ENCODE data around the gene ALDH2.
"Not testable (repeated sequence)": the region's sequence is repeated elsewhere in the genome, so short reads cannot be mapped to it uniquely, and the experiment has no call there.

The ALDH2 gene

DNA sequence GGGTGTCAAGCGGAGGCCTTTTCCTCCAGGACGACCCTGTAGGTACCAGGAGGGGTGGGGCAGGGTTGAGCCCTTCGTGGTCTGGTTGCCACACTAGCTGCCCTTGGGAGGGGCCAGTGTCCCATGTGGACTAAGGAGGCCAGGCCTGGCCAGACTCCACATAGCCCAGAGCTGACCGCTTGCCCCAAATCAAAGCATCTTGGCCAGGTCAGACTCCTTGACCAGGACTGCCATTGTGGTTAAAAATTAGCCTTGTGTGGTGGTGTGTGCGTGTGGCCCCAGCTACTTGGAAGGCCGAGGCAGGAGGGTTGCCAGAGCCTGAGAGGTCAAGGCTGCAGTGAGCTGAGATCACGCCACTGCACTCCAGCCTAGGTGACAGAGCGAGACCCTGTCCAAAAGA is 24.8 kb downstream of the ALDH2 start:
- DNase-seq, result no peak

GRCh38 chr12:111792155-111792855 is 25.6 kb downstream of the ALDH2 start:
- no peak for DNase-seq

- no peak for DNase-seq
Observed at GRCh38 chr12:111792856-111793235, 26.1 kb downstream of the ALDH2 start.

DNA sequence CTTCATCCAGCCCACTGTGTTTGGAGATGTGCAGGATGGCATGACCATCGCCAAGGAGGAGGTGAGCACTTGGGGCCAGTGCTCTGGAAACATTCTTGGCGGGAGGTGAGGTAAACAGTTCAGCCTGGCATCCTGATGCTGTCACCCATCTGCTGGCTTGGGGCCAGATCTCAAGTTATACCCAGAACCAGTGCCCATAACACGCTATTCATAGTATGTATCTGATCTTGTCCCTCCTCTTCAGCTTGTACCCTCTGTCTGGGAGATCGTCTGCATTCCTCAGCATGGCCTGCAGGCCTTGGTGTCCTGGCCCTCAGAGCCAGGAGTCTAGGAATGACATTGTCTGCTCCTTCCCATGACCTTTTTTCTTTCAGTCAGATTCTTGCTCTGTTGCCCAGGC is 31.4 kb downstream of the ALDH2 start:
- DNase-seq, result no peak

GRCh38 chr12:111799758-111800157 is 33.0 kb downstream of the ALDH2 start:
- DNase-seq, result no peak

- DNase-seq, result no peak
Observed at GRCh38 chr12:111803038-111803626, 36.4 kb downstream of the ALDH2 start.

- DNase-seq, result no peak
Observed at GRCh38 chr12:111803851-111804250, 37.1 kb downstream of the ALDH2 start.

GRCh38 chr12:111806304-111806703 is 39.6 kb downstream of the ALDH2 start:
- peak; percentile 17 for DNase-seq

DNA sequence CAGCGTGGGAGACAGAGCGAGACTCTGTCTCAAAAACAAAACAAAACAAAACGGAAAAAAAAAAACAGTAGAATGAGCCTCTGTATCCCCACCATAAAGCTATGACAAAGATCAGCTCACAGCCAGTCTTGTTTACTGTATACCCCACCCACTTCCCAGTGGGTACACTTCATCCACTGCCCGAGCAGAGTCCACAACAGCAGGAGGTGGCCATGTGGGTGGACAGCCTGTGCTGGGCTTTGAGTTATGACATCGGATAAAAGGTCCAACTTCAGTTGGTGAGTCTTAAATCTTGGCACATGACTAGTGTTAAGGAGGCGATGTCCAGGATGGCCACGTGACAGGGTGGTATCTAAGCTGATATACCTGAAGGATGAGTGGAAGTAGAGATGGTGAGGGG is 40.5 kb downstream of the ALDH2 start:
- no peak for DNase-seq

- peak; percentile 84 for DNase-seq
Observed at GRCh38 chr12:111812881-111813741, 46.4 kb downstream of the ALDH2 start.

DNA sequence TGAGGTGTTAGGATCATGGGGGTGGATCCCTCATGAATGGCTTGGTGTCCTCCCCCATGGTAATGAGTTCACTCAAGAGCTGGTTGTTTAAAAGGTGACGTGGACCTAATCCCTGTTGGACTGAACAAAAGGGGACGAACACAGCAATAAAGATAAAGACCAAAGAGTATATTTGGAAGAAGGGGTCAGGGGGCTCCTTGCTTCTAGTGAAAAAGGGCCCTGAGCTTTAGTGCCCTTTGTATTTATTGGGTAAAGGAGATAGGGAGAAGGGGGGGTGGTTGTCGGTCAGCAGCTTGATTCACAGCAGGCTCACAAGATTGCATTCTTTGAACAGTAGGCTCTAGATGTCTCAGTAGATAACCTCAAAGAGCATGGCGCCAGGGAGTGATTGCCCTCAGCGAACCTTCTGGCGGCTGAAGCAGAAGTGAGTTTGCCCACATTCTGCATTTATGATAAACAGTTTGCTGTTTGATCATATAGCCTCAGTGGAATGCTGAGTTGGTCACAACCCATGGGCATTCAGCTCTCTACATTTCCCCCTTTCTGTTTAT is 49.4 kb downstream of the ALDH2 start:
- no peak for DNase-seq

GRCh38 chr12:111816898-111817297 is 50.2 kb downstream of the ALDH2 start:
- peak; percentile 53 for DNase-seq

DNA sequence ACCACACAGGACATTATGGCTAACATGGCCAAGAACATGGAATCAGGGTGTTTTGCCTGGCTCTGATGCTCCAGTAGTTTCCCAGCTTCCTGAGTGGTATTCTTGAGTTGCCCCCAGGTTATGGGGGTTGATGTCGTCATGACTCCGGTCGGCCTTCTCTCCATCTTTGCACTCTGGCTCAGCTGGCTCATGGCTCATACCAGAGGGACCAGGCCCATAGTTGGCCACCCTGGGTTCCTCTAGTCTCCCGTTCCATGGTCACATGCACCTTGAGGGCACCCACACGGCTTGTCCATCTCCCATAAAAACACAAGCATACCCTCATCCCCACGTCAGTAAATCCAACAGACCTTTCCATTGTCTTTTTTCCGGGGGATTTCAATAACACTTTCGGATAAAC is 51.6 kb downstream of the ALDH2 start:
- DNase-seq, result no peak

GRCh38 chr12:111819191-111820158 is 52.7 kb downstream of the ALDH2 start:
- DNase-seq, result no peak

DNA sequence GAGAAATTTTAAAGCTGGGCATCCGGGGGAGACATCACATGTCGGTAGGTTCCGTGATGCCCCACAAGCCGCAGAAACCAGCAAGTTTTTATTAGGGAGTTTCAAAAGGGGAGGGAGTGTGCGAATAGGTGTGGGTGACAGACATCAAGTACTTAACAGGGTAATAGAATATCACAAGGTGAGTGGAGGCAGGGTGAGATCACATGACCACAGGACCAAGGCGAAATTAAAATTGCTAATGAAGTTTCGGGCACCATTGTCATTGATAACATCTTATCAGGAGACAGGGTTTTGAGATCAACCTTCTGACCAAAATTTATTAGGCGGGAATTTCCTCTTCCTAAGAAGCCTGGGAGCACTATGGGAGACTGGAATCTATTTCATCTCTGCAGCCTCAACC is 54.1 kb downstream of the ALDH2 start:
- DNase-seq, result not testable (repeated sequence)

DNA sequence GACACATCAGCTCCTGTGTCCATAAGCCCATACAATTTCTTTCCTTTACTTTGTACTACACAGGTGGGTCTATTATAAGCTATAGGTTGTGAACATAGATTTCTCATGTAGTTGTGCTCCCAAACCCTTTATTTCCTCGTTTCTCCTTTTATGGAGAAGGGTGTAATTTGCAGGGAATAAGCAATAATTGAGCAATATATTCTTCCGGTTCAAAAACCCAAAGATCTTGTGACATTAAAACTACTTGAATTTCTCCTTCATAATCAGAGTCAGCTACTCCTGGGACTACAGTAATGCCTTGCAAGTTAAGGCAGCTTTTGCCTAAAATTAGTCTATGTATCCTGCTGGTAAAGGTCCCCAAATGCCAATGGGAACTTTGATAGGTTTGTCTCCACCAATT is 56.2 kb downstream of the ALDH2 start:
- DNase-seq, result no peak

- no peak for DNase-seq
Observed at GRCh38 chr12:111823891-111824290, 57.2 kb downstream of the ALDH2 start.

DNA sequence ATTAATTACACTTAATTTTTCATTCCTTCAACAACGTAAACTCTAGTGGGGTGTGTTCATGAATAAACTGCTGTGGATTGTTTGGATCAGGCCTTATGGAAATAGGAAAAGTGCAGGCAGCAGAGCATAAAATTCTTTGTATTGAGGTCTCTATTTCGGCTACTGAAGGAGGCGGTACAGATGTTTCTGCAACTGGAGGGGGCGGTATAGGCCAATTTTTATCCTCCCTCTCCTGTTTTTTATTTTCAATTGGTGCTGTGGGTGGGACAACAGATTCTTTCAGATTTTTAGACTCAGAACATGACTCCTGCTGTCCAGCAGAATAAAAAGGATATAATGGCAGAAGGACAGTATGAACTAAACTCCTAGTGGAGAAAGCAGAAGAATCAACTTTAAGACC is 57.6 kb downstream of the ALDH2 start:
- DNase-seq, result not testable (repeated sequence)

- DNase-seq, result no peak
Observed at GRCh38 chr12:111825509-111825908, 58.8 kb downstream of the ALDH2 start.

DNA sequence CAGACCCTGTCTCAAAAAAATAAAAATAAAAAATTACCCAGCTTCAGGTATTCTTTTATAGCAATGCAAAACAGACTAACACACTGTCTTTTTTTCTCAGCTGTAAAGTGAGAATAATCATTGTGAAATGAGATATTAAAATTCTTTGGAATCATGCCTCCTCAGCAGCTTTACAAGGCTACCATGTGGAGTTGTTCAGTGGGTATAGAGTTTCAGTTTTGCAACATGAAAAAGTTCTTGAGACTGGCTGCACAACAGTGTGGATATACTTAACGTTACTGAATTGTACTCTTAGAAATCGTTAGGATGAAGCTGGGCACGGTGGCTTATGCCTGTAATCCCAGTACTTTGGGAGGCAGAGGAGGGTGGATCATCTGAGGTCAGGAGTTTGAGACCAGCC is 59.6 kb downstream of the ALDH2 start:
- no peak for DNase-seq

DNA sequence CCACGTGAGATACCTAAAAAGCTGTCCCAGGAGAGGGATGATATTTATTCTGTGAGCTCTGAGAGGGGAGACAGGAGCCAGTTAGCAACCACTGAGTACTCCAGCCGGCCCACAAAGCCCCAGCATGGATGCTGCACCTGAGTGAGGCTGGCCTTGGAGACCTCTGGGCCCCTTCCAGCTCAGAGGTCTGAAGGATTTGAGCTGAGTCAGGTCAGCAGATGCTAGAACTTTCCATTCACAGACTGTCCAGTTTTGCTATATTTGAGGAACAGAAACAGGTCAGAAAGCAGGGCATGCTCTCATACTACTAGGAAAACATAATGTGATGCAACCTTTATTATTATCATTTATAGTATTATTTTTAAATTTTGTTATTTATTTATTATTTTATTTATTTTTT is 60.3 kb downstream of the ALDH2 start:
- no peak for DNase-seq

DNA sequence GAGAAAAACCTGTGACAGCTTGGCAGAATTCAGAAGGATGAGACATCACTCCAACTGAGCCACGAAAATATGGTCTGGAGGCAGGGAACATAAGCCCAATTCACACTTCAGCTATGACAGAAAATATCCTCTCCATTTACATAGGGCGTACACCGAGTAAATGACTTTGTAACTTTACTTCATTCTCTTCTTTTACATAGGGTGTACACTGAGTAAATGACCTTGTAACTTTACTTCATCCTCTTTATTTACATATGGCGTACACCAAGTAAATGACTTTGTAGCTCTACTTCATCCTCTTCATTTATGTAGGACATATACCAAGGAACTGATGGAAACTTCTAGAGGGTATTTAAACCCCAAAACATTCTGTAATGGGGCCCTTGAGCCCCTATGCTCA is 61.2 kb downstream of the ALDH2 start:
- DNase-seq, result no peak

Data from NCI-H2029 (cell line).